ENCODE measurements around the gene NOMO2.
"Not testable (repeated sequence)": the region's sequence is repeated elsewhere in the genome, so short reads cannot be mapped to it uniquely, and the experiment has no call there.

DNA sequence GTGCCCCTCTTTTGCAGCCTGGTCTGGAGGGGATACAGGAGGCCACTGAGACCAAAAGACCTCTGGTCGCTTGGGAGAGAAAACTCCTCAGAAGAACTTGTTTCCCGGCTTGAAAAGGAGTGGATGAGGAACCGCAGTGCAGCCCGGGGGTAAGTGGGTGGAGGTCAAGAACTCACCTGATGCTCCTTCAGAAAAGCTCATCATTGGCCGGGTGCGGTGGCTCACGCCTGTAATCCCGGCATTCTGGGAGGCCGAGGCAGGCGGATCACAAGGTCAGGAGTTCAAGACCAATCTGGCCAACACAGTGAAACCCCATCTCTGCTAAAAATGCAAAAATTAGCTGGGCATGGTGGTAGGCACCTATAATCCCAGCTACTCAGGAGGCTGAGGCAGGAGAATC lies 23.9 kb upstream of the NOMO2 start:
- TF ChIP-seq, protein P1, sequence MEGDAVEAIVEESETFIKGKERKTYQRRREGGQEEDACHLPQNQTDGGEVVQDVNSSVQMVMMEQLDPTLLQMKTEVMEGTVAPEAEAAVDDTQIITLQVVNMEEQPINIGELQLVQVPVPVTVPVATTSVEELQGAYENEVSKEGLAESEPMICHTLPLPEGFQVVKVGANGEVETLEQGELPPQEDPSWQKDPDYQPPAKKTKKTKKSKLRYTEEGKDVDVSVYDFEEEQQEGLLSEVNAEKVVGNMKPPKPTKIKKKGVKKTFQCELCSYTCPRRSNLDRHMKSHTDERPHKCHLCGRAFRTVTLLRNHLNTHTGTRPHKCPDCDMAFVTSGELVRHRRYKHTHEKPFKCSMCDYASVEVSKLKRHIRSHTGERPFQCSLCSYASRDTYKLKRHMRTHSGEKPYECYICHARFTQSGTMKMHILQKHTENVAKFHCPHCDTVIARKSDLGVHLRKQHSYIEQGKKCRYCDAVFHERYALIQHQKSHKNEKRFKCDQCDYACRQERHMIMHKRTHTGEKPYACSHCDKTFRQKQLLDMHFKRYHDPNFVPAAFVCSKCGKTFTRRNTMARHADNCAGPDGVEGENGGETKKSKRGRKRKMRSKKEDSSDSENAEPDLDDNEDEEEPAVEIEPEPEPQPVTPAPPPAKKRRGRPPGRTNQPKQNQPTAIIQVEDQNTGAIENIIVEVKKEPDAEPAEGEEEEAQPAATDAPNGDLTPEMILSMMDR (IDR thresholded peaks at IDR 0.05), result not testable (repeated sequence)
- TF ChIP-seq POLR2A (IDR thresholded peaks at IDR 0.05), result not testable (repeated sequence)
